AML-193 (cell line): ENCODE measurements around the gene MEX3C.

Experiments used
- DNase-seq, 2 experiments: peaks; one replicate each; lab custom pipeline; 2025; lab: John Stamatoyannopoulos, UW

The MEX3C gene

DNA sequence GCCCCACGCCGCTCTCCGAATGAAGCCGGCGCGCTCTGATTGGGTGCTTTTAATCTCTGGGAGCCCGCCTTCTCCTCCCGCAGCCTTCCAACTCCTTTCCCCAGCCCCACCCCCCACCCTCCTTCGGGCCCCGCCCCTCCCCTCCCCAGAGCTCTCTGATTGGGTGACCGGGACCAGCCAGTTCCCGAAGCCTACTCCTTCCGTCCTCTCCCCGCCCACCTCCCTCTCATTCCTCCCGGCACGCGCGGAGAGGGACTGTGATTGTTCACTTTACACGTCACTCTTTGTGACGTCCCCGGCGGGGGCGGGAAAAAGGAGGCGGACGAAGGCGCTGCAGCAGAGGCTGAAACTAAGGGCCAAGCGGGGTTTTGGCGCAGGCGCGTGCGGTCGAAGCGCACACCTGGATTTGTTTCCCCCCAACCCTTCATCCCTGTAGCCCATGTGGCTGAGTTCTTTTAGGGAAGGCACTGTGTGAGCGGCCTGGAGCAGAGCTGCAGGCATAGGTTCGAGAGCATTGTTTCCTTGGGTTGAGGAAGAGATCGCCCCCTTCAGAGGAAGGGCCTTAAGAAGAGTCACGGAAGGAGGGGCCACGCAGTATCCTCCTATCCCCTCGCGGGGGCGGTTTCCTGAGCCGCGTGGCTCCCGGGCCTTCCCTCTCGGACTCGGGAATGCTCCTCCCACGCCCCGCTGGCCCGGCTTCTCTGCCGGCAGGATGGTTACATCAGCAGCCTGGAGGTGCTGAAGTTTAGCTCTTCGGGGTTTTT is at the start of gene MEX3C:
TSS of gene MEX3C (minus strand) at position 21 of the 764 bp plus-strand sequence. CDS start 361 bp downstream, outside the sequence.
- DNase-seq = peak; percentile 92 to 93

- DNase-seq = no peak
Measured at GRCh38 chr18:51241226-51241625, 43.7 kb upstream of the MEX3C start.

DNA sequence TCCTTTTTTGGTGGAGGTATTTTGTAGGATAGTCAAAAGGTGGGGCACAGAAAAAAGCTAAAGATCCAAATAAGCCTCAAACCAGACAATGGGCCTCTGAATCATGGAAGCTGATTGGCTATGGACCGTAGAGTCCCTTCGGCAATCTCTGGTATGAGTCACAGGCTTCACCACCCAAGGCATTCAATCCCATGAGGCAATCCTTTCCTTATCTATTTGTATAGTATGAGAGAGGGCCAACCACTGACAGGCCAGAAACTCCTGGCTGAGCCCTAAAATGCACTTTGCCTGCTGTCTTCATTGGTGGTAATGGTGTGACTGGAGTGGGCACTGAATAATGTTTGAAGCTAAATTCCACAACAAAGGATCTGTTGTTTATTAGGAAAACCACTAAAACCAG is 38.7 kb upstream of the MEX3C start:
- DNase-seq = no peak

GRCh38 chr18:51235009-51235789 is 37.7 kb upstream of the MEX3C start:
- no peak for DNase-seq

DNA sequence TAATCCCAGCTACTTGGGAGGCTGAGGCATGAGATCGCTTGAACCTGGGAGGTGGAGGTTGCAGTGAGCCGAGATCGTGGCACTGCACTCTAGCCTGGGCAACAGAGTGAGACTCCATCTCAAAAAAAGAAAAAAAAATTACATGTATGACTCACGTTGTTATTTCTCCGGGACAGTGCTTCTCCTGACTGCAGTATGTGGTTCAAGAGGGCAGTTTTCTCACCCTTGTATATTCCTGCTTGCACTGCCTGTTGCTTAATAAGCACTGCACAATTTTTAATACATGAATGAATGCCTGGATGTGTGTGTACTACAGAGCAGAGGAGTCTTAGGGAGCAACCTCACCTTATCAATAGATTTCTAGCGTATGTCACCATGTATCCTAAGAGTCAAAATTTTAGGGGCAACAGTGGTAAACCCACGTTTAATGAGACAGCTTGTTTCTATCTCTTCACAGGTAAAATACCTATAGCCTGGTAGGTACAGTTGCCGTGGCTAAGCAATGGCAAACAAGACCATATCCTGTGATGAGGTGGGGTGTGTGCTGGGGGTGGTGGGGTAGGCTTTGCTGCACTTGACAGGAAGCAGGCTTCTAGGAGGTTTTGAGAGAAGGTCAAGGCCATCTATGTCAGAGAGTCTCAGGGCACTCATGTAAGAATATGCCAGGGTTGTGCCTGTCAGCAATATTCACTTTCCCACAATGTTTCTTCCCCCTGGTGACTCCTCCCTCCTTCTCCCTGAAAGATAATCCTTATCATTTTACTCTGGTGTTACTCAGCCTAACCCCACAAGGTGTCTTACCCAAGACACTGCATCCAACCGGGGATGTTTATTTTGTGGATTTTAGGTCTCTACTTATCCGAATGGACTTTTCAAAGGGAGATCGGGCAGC is 36.9 kb upstream of the MEX3C start:
- no peak for DNase-seq

DNA sequence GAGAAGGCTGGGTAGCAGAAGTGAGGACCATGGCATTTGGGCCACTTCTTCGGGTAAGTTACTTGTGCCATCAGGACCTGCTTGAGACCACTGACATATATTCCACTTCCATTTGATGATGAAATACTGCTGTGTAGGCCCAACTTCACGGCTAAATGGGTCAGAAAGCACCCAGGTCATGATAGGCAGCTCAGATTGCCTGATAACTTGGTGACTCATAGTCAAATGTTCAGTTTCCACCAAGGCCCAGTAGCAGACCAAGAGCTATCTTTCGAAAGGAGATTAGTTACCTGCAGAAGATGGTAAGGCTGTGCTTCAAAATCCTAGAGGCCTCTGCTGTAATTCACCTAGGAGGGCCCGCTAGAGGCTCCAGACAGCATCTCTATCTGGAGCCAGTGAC is 31.8 kb upstream of the MEX3C start:
- no peak for DNase-seq

GRCh38 chr18:51227660-51228059 is 30.2 kb upstream of the MEX3C start:
- no peak for DNase-seq

DNA sequence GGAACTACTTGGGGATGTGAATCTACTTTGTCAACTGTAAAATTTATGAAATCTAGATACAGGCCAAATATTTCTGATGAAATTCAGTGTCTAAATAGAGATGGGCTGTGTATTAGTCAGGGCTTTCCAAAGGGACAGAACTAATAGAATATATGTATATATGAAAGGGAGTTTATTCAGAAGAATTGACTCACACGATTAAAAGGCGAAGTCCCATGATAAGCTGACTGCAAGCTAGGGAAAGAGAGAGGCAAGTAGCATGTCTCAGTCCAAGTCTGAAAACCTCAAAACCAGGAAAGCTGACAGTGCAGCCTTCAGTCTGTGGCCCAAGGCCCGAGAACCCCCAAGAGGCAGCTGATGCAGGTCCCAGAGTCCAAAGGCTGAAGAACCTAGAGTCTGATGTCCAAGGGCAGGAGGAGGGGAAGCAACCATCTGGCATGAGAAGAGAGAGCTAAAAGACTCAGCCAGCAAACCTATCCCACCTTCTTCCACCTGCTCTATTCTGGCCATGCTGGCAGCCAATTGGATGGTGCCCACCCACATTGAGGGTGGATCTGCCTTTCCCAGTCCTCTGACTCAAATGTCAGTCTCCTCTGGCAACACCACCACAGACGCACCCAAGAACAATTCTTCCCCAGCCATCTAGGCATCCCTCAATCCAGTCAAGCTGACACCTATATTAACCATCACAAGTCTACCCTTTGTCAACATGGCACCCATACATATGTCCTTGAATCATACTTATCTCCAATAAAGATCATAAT is 29.3 kb upstream of the MEX3C start:
- DNase-seq = no peak

DNA sequence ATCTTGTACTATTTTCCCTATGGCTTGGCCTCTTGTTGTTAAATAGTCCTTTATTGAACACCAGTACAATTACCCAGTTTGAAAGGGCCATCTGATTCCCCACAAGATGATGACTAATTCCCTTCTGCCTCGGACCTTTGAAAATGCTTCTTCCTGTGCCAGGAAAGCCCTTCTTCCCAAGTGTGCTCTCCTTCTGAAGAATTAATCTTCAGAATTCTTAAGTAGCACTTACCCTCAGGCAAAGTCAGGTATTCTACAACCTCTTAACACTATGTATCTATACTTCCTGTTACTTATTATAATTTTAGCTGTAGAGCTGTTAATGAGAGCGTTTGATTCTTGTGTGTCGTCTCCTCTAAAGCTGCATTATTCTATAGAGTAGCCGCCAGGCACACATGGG is 28.6 kb upstream of the MEX3C start:
- DNase-seq = no peak

DNA sequence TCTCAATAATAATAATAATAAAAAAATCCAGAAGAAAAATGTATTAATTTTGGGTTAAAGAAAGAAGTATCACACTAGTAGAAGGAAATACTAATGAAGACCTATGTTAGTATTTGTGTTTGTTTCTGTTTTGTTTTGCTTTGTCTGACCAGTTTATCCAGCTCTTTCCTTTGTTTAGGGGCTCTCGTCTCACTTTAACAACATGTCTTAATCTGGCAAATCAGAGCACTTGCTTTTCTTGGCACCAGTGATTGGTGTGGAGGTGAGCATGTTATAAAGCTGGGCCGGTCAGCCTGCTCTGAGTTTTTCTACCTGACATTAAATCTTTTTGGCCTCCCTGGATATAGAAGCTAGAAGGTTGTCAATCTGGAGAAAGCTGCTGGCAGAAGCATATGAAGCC is 15.1 kb upstream of the MEX3C start:
- no peak for DNase-seq

DNA sequence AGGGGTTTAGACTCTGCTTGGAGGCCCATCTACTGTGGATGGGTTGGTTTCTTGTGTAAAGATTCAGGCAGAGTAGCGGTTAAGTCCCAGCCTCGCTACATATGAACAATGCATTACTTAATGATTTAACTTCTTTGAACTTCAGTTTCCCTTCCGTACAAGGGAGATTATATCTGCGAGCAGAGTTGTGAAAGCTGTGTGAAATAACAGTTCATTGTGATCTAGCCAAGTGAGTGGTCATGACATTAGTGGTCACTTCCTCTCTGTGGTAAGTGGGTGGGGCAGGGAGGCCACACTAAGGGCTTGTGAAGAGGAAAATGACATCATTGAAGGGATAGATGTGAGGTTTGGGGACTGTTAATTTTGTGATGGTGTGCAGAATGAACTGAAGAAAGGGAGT is 14.1 kb upstream of the MEX3C start:
- DNase-seq = peak; percentile 97

- peak in 1 of 2 experiments; percentile 16 for DNase-seq
Measured at GRCh38 chr18:51196811-51197660, 445 bp downstream of the MEX3C start.

- no peak for DNase-seq
Measured at GRCh38 chr18:51196118-51196810, 1.2 kb downstream of the MEX3C start.

GRCh38 chr18:51195451-51196117 is 1.9 kb downstream of the MEX3C start:
- peak; percentile 15 to 24 for DNase-seq

DNA sequence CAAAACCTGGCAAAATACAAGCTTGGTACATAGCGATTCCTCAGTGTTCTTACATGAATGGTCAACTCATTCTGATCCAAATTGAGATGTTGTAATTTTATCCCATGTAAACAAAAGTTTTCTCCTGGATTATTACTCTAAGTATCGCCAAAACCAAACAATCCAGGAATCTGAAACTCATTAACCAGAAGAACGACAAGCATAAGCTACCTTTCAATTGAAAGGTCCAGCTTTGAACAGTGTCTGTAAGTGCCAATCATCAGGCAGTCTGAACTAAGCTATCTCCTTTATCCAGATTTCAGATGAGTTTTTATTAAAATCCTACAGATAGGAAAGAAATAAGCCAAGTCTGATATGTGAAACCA is 2.4 kb downstream of the MEX3C start:
- DNase-seq = no peak

DNA sequence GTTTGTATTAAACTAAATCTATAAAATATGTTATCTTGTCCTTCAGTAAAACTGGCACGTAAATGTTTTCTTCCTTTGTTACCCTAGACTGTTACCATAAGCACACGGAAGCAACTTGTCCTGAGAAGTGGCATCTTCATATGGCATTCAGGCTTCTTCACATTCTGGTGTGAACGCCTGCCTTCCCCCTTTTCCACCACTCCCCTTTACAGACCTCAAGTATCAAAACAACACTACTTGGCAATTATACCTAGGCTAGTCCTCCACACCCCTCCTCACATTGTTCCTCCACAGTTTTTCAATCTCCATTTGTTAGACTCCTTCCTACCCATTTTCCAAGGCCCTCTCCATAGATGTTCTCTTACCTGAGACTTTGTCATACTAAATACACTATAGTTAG is 2.9 kb downstream of the MEX3C start:
- no peak for DNase-seq

GRCh38 chr18:51193621-51194287 is 3.7 kb downstream of the MEX3C start:
- no peak for DNase-seq

DNA sequence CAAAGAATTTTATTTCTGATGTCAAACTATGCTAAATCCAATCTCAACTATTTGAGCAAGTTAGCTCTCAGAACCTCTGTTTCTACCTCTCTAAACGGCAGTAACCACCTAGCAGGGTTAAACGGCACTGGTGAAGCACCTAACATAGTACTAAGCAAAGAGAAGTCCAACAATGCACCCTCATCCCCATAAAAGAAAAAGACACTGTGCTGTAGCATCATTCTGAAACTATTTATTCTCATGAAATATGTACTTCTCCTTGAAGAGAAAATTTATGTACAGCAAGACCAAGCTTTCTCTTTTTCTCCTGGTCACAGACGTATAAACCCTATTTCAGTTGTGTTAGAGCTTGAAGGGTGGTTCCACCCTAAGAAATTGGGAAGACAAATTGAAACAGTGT is 4.8 kb downstream of the MEX3C start:
- no peak for DNase-seq

DNA sequence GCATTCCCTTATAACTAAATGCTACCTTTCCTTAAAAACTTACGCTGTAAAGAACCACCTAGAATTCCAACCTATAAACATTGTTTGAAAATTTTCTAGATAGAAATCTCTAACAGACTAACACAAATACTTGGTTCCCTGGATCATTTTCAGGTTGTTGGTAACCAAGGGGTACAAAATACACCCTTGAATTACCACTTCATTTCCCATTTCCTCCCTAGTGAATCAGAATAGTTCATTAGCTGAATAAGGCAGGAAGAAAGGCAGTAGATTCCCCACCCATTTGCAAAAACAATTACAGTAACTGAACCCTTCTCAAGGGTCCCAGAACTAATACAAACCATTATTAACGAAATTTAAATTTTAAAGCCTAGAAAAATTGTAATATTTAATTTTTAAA is 5.5 kb downstream of the MEX3C start:
- DNase-seq = no peak
